ENCODE results near the gene DIP2A. TPM values are rescaled to one million over a fixed set of nuclear protein-coding genes. Genes with fewer than 3 reads are reported as not detected.

The DIP2A gene
- total and polyA plus RNA-seq, 2 experiments from 2014 or later: 18.5 to 36.3 TPM

DNA sequence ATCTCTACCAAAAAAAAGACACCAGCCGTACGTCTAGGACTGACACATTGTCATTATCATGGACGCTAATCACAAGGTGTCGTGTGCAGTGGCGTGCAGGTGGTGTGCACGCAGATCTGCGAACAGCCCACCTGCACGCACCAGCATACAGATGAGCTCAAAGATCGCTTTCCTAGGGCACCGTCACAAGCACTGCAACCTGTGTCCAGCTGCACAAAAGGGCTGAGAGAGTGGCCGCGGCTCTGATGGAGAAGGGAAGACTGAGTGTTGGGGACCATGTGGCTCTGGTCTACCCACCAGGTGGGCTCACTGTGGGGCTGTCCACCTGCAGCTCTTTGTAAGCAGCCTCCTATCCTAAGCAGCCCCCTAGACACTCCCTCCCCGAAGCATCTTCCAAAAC is 95.3 kb downstream of the DIP2A start:
- no peak overlapping the region for H3K4me3 ChIP-seq
- no peak overlapping the region for H3K4me3 Mint-ChIP-seq
- DNase-seq (ENCODE audit: low spot score) (no peak), ATAC-seq (no peak)
- no peaks in the 10 kb centered on the region; the same call in 2 of the 3 replicates for H3K4me1 Mint-ChIP-seq
- no peaks in the 10 kb centered on the region for H3K9me2 ChIP-seq (ENCODE audit: insufficient read depth)
- no peaks in the 10 kb centered on the region for H3K79me2 ChIP-seq (replicated peaks; ENCODE audit: insufficient read depth)
- no peak overlapping the region for H3K27ac Mint-ChIP-seq
- H3F3A ChIP-seq (replicated peaks; ENCODE audit: low read depth): no peaks in the 10 kb centered on the region
- TF ChIP-seq POLR2AphosphoS5 (IDR thresholded peaks at IDR 0.05; ENCODE audit: low read depth): no peak
- TF ChIP-seq, protein P1, sequence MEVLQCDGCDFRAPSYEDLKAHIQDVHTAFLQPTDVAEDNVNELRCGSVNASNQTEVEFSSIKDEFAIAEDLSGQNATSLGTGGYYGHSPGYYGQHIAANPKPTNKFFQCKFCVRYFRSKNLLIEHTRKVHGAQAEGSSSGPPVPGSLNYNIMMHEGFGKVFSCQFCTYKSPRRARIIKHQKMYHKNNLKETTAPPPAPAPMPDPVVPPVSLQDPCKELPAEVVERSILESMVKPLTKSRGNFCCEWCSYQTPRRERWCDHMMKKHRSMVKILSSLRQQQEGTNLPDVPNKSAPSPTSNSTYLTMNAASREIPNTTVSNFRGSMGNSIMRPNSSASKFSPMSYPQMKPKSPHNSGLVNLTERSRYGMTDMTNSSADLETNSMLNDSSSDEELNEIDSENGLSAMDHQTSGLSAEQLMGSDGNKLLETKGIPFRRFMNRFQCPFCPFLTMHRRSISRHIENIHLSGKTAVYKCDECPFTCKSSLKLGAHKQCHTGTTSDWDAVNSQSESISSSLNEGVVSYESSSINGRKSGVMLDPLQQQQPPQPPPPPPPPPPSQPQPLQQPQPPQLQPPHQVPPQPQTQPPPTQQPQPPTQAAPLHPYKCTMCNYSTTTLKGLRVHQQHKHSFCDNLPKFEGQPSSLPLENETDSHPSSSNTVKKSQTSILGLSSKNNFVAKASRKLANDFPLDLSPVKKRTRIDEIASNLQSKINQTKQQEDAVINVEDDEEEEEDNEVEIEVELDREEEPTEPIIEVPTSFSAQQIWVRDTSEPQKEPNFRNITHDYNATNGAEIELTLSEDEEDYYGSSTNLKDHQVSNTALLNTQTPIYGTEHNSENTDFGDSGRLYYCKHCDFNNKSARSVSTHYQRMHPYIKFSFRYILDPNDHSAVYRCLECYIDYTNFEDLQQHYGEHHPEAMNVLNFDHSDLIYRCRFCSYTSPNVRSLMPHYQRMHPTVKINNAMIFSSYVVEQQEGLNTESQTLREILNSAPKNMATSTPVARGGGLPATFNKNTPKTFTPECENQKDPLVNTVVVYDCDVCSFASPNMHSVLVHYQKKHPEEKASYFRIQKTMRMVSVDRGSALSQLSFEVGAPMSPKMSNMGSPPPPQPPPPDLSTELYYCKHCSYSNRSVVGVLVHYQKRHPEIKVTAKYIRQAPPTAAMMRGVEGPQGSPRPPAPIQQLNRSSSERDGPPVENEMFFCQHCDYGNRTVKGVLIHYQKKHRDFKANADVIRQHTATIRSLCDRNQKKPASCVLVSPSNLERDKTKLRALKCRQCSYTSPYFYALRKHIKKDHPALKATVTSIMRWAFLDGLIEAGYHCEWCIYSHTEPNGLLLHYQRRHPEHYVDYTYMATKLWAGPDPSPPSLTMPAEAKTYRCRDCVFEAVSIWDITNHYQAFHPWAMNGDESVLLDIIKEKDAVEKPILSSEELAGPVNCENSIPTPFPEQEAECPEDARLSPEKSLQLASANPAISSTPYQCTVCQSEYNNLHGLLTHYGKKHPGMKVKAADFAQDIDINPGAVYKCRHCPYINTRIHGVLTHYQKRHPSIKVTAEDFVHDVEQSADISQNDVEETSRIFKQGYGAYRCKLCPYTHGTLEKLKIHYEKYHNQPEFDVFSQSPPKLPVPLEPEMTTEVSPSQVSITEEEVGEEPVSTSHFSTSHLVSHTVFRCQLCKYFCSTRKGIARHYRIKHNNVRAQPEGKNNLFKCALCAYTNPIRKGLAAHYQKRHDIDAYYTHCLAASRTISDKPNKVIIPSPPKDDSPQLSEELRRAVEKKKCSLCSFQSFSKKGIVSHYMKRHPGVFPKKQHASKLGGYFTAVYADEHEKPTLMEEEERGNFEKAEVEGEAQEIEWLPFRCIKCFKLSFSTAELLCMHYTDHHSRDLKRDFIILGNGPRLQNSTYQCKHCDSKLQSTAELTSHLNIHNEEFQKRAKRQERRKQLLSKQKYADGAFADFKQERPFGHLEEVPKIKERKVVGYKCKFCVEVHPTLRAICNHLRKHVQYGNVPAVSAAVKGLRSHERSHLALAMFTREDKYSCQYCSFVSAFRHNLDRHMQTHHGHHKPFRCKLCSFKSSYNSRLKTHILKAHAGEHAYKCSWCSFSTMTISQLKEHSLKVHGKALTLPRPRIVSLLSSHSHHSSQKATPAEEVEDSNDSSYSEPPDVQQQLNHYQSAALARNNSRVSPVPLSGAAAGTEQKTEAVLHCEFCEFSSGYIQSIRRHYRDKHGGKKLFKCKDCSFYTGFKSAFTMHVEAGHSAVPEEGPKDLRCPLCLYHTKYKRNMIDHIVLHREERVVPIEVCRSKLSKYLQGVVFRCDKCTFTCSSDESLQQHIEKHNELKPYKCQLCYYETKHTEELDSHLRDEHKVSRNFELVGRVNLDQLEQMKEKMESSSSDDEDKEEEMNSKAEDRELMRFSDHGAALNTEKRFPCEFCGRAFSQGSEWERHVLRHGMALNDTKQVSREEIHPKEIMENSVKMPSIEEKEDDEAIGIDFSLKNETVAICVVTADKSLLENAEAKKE (CRISPR knock-in tag; IDR thresholded peaks at IDR 0.05): no peak
- TF ChIP-seq ZNF114 (CRISPR knock-in tag; IDR thresholded peaks at IDR 0.05): no peak
- TF ChIP-seq EZH2phosphoT487 (IDR thresholded peaks at IDR 0.05; ENCODE audit: unreplicated experiment): no peak
- TF ChIP-seq, protein P2, sequence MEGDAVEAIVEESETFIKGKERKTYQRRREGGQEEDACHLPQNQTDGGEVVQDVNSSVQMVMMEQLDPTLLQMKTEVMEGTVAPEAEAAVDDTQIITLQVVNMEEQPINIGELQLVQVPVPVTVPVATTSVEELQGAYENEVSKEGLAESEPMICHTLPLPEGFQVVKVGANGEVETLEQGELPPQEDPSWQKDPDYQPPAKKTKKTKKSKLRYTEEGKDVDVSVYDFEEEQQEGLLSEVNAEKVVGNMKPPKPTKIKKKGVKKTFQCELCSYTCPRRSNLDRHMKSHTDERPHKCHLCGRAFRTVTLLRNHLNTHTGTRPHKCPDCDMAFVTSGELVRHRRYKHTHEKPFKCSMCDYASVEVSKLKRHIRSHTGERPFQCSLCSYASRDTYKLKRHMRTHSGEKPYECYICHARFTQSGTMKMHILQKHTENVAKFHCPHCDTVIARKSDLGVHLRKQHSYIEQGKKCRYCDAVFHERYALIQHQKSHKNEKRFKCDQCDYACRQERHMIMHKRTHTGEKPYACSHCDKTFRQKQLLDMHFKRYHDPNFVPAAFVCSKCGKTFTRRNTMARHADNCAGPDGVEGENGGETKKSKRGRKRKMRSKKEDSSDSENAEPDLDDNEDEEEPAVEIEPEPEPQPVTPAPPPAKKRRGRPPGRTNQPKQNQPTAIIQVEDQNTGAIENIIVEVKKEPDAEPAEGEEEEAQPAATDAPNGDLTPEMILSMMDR (conservative IDR thresholded peaks at IDR 0.05; ENCODE audit: low read depth in 2 of 2): no peak
- TF ChIP-seq CREB1 (CRISPR knock-in tag; IDR thresholded peaks at IDR 0.05; ENCODE audit: low read depth): no peak
- TF ChIP-seq NANOG (IDR thresholded peaks at IDR 0.05; ENCODE audit: borderline replicate concordance): no peak
- TF ChIP-seq, protein P3, sequence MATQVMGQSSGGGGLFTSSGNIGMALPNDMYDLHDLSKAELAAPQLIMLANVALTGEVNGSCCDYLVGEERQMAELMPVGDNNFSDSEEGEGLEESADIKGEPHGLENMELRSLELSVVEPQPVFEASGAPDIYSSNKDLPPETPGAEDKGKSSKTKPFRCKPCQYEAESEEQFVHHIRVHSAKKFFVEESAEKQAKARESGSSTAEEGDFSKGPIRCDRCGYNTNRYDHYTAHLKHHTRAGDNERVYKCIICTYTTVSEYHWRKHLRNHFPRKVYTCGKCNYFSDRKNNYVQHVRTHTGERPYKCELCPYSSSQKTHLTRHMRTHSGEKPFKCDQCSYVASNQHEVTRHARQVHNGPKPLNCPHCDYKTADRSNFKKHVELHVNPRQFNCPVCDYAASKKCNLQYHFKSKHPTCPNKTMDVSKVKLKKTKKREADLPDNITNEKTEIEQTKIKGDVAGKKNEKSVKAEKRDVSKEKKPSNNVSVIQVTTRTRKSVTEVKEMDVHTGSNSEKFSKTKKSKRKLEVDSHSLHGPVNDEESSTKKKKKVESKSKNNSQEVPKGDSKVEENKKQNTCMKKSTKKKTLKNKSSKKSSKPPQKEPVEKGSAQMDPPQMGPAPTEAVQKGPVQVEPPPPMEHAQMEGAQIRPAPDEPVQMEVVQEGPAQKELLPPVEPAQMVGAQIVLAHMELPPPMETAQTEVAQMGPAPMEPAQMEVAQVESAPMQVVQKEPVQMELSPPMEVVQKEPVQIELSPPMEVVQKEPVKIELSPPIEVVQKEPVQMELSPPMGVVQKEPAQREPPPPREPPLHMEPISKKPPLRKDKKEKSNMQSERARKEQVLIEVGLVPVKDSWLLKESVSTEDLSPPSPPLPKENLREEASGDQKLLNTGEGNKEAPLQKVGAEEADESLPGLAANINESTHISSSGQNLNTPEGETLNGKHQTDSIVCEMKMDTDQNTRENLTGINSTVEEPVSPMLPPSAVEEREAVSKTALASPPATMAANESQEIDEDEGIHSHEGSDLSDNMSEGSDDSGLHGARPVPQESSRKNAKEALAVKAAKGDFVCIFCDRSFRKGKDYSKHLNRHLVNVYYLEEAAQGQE (IDR thresholded peaks at IDR 0.05; ENCODE audit: unreplicated experiment): no peak
- no peak for TF ChIP-seq JUNB (IDR thresholded peaks at IDR 0.05; ENCODE audit: unreplicated experiment)
- TF ChIP-seq EZH2 (IDR thresholded peaks at IDR 0.05; ENCODE audit: low read depth, unreplicated experiment): no peak
- TF ChIP-seq, protein P4, sequence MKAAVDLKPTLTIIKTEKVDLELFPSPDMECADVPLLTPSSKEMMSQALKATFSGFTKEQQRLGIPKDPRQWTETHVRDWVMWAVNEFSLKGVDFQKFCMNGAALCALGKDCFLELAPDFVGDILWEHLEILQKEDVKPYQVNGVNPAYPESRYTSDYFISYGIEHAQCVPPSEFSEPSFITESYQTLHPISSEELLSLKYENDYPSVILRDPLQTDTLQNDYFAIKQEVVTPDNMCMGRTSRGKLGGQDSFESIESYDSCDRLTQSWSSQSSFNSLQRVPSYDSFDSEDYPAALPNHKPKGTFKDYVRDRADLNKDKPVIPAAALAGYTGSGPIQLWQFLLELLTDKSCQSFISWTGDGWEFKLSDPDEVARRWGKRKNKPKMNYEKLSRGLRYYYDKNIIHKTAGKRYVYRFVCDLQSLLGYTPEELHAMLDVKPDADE (IDR thresholded peaks at IDR 0.05): no peak
- no peak for TF ChIP-seq STAT1 (IDR thresholded peaks at IDR 0.05; ENCODE audit: unreplicated experiment)
- TF ChIP-seq ZNF331 (CRISPR knock-in tag; IDR thresholded peaks at IDR 0.05; ENCODE audit: low read depth): no peak
- no peaks in the 10 kb centered on the region for H3K9me3 Mint-ChIP-seq
- no peak overlapping the region for H3K27ac ChIP-seq (ENCODE audit: low read depth)
- no peaks in the 10 kb centered on the region for H3K4me1 ChIP-seq (ENCODE audit: insufficient read depth)
- H3K36me3 ChIP-seq (ENCODE audit: insufficient read depth): no peaks in the 10 kb centered on the region
- H3K36me3 Mint-ChIP-seq (ENCODE audit: low read depth): peaks cover 16% of the 10 kb centered on the region; the same call in 2 of the 3 replicates
- peaks cover 6% of the 10 kb centered on the region for H3K27me3 Mint-ChIP-seq (ENCODE audit: insufficient read depth, low read depth, poor library complexity)
- H3K4me2 ChIP-seq: no peak overlapping the region
- no peaks in the 10 kb centered on the region for H3K27me3 ChIP-seq (ENCODE audit: insufficient read depth)
- H4K20me1 ChIP-seq (replicated peaks; ENCODE audit: insufficient read depth): no peaks in the 10 kb centered on the region
- H2AFZ ChIP-seq: no peak overlapping the region

All from GM23338 (cell line).